HG02970 (cell line): Measurements from ENCODE around the gene CENPP.

Experiments
- ATAC-seq: cut with Tn5 transposase; IDR thresholded peaks from one replicate; pipeline ENCODE4 v1.9.1; 2021; ENCODE audit warnings: mild to moderate bottlenecking, moderate library complexity, moderate number of reproducible peaks; ENCODE audit not compliant: unreplicated experiment, low FRiP score

The CENPP gene

GRCh38 chr9:92527832-92528521, 202.2 kb downstream of the CENPP start:
- ATAC-seq = no peak

- no peak for ATAC-seq
Measured at GRCh38 chr9:92528522-92528849, 202.7 kb downstream of the CENPP start.

- ATAC-seq = no peak
Measured at GRCh38 chr9:92529124-92529523, 203.4 kb downstream of the CENPP start.

DNA sequence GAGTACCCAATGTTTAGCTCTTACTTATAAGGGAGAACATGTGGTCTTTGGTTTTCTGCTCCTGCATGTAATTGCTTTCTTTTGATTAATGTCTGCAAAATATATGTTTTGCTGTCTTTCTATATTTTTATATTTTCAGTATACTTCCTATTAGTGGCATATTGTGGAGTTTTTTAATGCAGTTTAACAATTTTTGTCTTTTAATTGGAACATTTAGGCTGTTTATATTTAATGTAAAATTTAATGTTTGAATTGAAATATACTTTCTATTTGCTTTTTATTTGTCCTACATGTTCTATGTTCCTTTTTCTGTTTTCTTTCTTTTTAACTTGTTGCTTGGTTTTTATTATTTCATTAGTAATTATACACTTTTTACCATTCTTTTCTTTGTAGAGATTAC, 205.1 kb downstream of the CENPP start:
- no peak for ATAC-seq

DNA sequence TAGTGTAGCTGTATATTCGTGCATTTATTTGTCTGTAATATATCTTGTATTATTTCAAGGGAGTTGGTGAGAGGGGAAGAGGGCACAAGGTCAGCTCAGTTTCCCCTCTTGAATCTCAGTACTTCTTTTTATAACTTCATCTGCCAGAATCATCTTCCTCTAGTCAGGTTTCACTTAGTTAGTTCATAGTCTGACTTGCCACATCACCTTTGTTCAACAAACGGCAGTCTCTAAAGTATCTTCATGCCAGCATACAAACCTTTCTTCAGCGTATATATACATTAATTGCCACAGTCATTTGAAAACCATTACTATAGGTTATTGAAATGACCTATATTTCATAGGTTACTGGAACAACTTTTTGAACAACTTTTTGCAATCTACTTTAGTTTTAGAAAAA, 208.5 kb downstream of the CENPP start:
- ATAC-seq = no peak

GRCh38 chr9:92534674-92535073, 208.9 kb downstream of the CENPP start:
- no peak for ATAC-seq

GRCh38 chr9:92535940-92536850, 210.4 kb downstream of the CENPP start, which contains the start of gene ECM2:
Gene ECM2 (minus strand): TSS chr9:92535990. CDS start chr9:92522866, 13,124 bp downstream.
- no peak for ATAC-seq

DNA sequence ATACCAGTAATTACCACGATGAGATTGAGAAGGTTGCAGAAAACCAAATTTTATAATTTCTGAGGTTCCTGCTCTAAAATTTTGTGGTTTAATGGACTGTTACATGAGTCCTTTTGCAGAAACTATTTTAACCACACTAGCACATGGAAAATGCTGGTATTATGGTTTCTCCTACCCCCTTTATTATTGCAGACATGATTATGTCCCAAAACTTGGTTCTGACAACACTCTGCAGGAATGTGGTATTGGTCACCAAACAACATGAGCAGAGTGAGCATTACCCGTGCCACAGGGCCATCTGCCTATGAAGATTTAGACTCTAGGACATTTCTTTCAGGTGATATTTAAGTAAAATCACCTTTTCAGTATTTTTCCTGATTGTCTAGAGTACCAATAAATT, 212.8 kb downstream of the CENPP start:
- no peak for ATAC-seq

GRCh38 chr9:92543972-92544371, 218.2 kb downstream of the CENPP start:
- ATAC-seq = no peak

- ATAC-seq = no peak
Measured at GRCh38 chr9:92545002-92545510, 219.3 kb downstream of the CENPP start.

- no peak for ATAC-seq
Measured at GRCh38 chr9:92547356-92547755, 221.6 kb downstream of the CENPP start.

- ATAC-seq = no peak
Measured at GRCh38 chr9:92550765-92551164, 225.0 kb downstream of the CENPP start.

- ATAC-seq = no peak
Measured at GRCh38 chr9:92558612-92559374, 233.0 kb downstream of the CENPP start.

DNA sequence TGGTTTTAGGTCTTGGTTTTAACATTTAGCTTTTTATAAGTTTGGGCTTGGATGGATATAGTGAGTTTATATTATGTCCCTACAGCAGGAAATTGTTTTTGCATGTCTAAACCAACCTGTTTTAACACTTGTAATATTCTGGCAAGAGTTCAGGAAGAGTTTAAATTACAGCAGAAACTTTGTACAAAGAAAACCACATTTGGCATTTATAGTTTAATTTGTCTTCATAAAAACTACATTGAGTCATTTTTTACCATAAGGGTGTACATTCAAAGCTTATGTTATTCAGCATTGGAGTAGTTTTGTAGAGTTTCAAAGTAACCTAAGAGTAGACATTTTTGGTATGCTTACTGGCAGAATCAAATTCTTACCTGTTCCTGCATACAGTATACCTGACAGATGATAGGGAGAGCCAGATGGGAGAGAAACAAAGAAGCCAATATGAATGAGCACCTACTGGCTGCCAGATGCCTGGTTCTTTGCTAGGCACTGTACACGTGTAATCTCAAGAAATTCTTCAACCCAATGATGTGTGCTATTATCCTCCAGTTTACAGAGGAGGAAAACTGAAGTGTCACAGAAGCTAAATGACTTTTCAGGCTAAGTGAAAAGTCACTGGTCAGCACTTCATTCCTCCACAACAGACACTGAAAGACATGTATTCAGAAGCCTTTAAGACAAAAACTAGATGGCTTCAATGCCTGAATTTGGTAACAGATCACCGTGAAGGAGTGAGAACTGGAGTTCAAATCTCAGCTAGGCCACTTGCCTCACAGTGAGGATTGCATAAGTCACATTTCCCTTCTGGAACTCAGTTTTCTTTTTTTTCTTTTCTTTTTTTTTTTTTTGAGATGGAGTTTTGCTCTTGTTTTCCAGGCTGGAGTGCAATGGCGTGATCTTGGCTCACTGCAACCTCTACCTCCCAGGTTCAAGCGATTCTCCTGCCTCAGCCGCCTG, 235.9 kb downstream of the CENPP start:
- ATAC-seq = no peak

- ATAC-seq = no peak
Measured at GRCh38 chr9:92562461-92562967, 236.8 kb downstream of the CENPP start.

DNA sequence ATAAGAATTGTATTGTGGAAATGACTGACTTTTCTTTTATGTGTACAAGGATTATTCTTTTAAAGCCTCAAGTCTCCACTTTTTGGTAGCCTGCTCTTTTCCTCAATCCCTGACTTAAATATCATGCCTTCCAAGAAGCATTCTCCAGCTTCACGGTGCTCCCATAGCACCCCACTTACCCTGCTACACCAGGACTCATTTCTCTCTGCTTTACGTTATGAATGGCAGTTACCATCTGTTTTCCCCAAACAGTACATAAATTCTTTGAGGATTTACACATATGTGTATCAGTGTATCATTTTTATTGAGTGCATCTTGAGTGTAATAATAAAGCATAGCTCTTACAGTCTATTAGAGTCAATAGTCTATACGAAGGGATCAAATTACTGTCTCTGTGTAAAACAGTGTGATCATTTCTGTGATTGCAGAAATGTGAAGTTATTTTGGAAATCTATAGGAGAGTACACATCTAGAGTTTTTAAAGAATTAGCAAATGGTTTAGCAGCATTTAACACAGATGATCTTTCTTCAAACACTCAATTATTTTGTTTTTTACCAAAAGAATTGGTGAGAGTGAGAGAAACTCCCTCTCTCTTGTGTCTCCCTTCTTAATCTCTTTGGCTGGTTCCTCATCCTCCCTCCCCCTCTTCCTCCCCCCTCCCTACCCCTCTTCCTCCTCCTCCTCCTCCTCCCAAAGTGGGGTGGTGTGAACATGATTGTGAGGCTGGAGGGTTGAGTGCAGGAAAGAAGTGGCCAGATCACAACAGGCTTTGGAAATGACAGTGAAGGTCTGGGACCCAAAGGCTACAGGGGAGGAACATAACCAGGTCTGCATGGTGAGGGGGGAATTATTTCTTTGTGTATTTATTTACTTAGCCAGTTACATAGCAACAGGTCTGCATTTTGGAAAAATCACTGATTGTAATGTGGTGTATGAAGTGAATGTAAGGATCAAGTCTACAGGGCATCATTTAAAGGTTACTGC, 237.7 kb downstream of the CENPP start:
- no peak for ATAC-seq

- no peak for ATAC-seq
Measured at GRCh38 chr9:92564504-92564903, 238.8 kb downstream of the CENPP start.

DNA sequence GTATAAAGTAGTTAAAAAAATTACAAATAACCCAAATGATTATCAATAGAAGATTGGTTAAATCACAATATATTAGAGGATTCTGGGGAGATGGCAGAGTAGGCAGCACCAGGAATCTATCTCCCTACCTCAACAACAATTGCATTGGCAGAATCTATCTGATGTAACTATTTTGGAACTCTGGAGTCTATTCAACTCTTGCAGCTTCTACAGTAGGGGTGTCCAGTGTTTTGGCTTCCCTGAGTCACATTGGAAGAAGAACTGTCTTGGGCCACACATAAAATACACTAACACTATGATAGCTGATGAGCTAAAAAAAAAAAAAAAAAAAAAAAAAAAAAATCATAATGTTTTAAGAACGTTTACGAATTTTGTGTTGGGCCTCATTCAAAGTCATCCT, 239.2 kb downstream of the CENPP start:
- ATAC-seq = no peak
